ENCODE data around the gene DOHH.
"Not testable (repeated sequence)": the region's sequence is repeated elsewhere in the genome, so short reads cannot be mapped to it uniquely, and the experiment has no call there.

Gene DOHH

GRCh38 chr19:3535235-3535535 lies 34.7 kb upstream of the DOHH start:
- Histone ChIP-seq H2AFZ (ENCODE audit: low read length, unreplicated experiment) (no peak overlapping the region), H3K36me3 (ENCODE audit: insufficient read depth, low read length) (0 out of 2 replicates have a peak, but pooled peaks cover 5% of the 10 kb centered on the region), H3K4me3 (ENCODE audit: low read depth, low read length) (no peak overlapping the region), H3K27ac (ENCODE audit: low read depth, low read length) (no peak overlapping the region), H3K79me2 (ENCODE audit: control insufficient read depth, insufficient read depth, low read length, unreplicated experiment) (no peaks in the 10 kb centered on the region), H3K27me3 (ENCODE audit: insufficient read depth, low read length) (no peaks in the 10 kb centered on the region), H3K4me1 (ENCODE audit: control insufficient read depth, insufficient read depth, low read length, unreplicated experiment) (no peaks in the 10 kb centered on the region)

- Histone ChIP-seq H3K4me1 (ENCODE audit: control insufficient read depth, insufficient read depth, low read length, unreplicated experiment) (no peaks in the 10 kb centered on the region), H3K27me3 (ENCODE audit: insufficient read depth, low read length) (no peaks in the 10 kb centered on the region), H2AFZ (ENCODE audit: low read length, unreplicated experiment) (no peak overlapping the region), H3K4me3 (ENCODE audit: low read depth, low read length) (no peak overlapping the region), H3K79me2 (ENCODE audit: control insufficient read depth, insufficient read depth, low read length, unreplicated experiment) (no peaks in the 10 kb centered on the region), H3K27ac (ENCODE audit: low read depth, low read length) (no peak overlapping the region), H3K36me3 (ENCODE audit: insufficient read depth, low read length) (0 out of 2 replicates have a peak, but pooled peaks cover 3% of the 10 kb centered on the region)
Observed at GRCh38 chr19:3534375-3535234, 34.1 kb upstream of the DOHH start.

GRCh38 chr19:3533563-3534216 lies 33.2 kb upstream of the DOHH start:
- Histone ChIP-seq H2AFZ (ENCODE audit: low read length, unreplicated experiment) (no peak overlapping the region), H3K79me2 (ENCODE audit: control insufficient read depth, insufficient read depth, low read length, unreplicated experiment) (no peaks in the 10 kb centered on the region), H3K4me1 (ENCODE audit: control insufficient read depth, insufficient read depth, low read length, unreplicated experiment) (no peaks in the 10 kb centered on the region), H3K27ac (ENCODE audit: low read depth, low read length) (no peak overlapping the region), H3K4me3 (ENCODE audit: low read depth, low read length) (no peak overlapping the region), H3K27me3 (ENCODE audit: insufficient read depth, low read length) (no peaks in the 10 kb centered on the region), H3K36me3 (ENCODE audit: insufficient read depth, low read length) (no peaks in the 10 kb centered on the region)

GRCh38 chr19:3533033-3533432 lies 32.6 kb upstream of the DOHH start:
- Histone ChIP-seq H2AFZ (ENCODE audit: low read length, unreplicated experiment) (no peak overlapping the region), H3K4me3 (ENCODE audit: low read depth, low read length) (no peak overlapping the region), H3K79me2 (ENCODE audit: control insufficient read depth, insufficient read depth, low read length, unreplicated experiment) (no peaks in the 10 kb centered on the region), H3K4me1 (ENCODE audit: control insufficient read depth, insufficient read depth, low read length, unreplicated experiment) (no peaks in the 10 kb centered on the region), H3K27me3 (ENCODE audit: insufficient read depth, low read length) (no peaks in the 10 kb centered on the region), H3K27ac (ENCODE audit: low read depth, low read length) (no peak overlapping the region), H3K36me3 (ENCODE audit: insufficient read depth, low read length) (no peaks in the 10 kb centered on the region)

GRCh38 chr19:3532154-3532786 lies 31.8 kb upstream of the DOHH start:
- Histone ChIP-seq H3K27ac (ENCODE audit: low read depth, low read length) (no peak overlapping the region), H3K79me2 (ENCODE audit: control insufficient read depth, insufficient read depth, low read length, unreplicated experiment) (no peaks in the 10 kb centered on the region), H2AFZ (ENCODE audit: low read length, unreplicated experiment) (no peak overlapping the region), H3K36me3 (ENCODE audit: insufficient read depth, low read length) (no peaks in the 10 kb centered on the region), H3K4me1 (ENCODE audit: control insufficient read depth, insufficient read depth, low read length, unreplicated experiment) (no peaks in the 10 kb centered on the region), H3K27me3 (ENCODE audit: insufficient read depth, low read length) (no peaks in the 10 kb centered on the region), H3K4me3 (ENCODE audit: low read depth, low read length) (no peak overlapping the region)

- no peaks in the 10 kb centered on the region for H3K27me3 ChIP-seq (ENCODE audit: insufficient read depth, low read length)
- no peaks in the 10 kb centered on the region for H3K79me2 ChIP-seq (ENCODE audit: control insufficient read depth, insufficient read depth, low read length, unreplicated experiment)
- no peaks in the 10 kb centered on the region for H3K4me1 ChIP-seq (ENCODE audit: control insufficient read depth, insufficient read depth, low read length, unreplicated experiment)
- H2AFZ ChIP-seq (ENCODE audit: low read length, unreplicated experiment) = no peak overlapping the region
- H3K36me3 ChIP-seq (ENCODE audit: insufficient read depth, low read length) = no peaks in the 10 kb centered on the region
- H3K27ac ChIP-seq (ENCODE audit: low read depth, low read length) = no peak overlapping the region
- no peak overlapping the region for H3K4me3 ChIP-seq (ENCODE audit: low read depth, low read length)
Observed at GRCh38 chr19:3531716-3532115, 31.2 kb upstream of the DOHH start.

- Histone ChIP-seq H3K4me3 (ENCODE audit: low read depth, low read length) (no peak overlapping the region), H3K4me1 (ENCODE audit: control insufficient read depth, insufficient read depth, low read length, unreplicated experiment) (no peaks in the 10 kb centered on the region), H3K79me2 (ENCODE audit: control insufficient read depth, insufficient read depth, low read length, unreplicated experiment) (no peaks in the 10 kb centered on the region), H3K27ac (ENCODE audit: low read depth, low read length) (no peak overlapping the region), H2AFZ (ENCODE audit: low read length, unreplicated experiment) (no peak overlapping the region), H3K36me3 (ENCODE audit: insufficient read depth, low read length) (no peaks in the 10 kb centered on the region), H3K27me3 (ENCODE audit: insufficient read depth, low read length) (no peaks in the 10 kb centered on the region)
Observed at GRCh38 chr19:3530389-3530788, 29.9 kb upstream of the DOHH start.

- not testable (repeated sequence) for H3K79me2 ChIP-seq (ENCODE audit: control insufficient read depth, insufficient read depth, low read length, unreplicated experiment); H3K36me3 ChIP-seq (ENCODE audit: insufficient read depth, low read length); H3K27me3 ChIP-seq (ENCODE audit: insufficient read depth, low read length); H3K4me1 ChIP-seq (ENCODE audit: control insufficient read depth, insufficient read depth, low read length, unreplicated experiment); H3K4me3 ChIP-seq (ENCODE audit: low read depth, low read length); H2AFZ ChIP-seq (ENCODE audit: low read length, unreplicated experiment); H3K27ac ChIP-seq (ENCODE audit: low read depth, low read length)
Observed at GRCh38 chr19:3529299-3529698, 28.8 kb upstream of the DOHH start.

- no peaks in the 10 kb centered on the region for H3K27me3 ChIP-seq (ENCODE audit: insufficient read depth, low read length)
- H3K27ac ChIP-seq (ENCODE audit: low read depth, low read length) = no peak overlapping the region
- no peaks in the 10 kb centered on the region for H3K36me3 ChIP-seq (ENCODE audit: insufficient read depth, low read length)
- no peaks in the 10 kb centered on the region for H3K4me1 ChIP-seq (ENCODE audit: control insufficient read depth, insufficient read depth, low read length, unreplicated experiment)
- H2AFZ ChIP-seq (ENCODE audit: low read length, unreplicated experiment) = no peak overlapping the region
- H3K4me3 ChIP-seq (ENCODE audit: low read depth, low read length) = no peak overlapping the region
- no peaks in the 10 kb centered on the region for H3K79me2 ChIP-seq (ENCODE audit: control insufficient read depth, insufficient read depth, low read length, unreplicated experiment)
Observed at GRCh38 chr19:3528539-3529211, 28.2 kb upstream of the DOHH start.

GRCh38 chr19:3528080-3528479 lies 27.6 kb upstream of the DOHH start:
- H2AFZ ChIP-seq (ENCODE audit: low read length, unreplicated experiment) = no peak overlapping the region
- no peaks in the 10 kb centered on the region for H3K27me3 ChIP-seq (ENCODE audit: insufficient read depth, low read length)
- H3K4me3 ChIP-seq (ENCODE audit: low read depth, low read length) = no peak overlapping the region
- no peaks in the 10 kb centered on the region for H3K79me2 ChIP-seq (ENCODE audit: control insufficient read depth, insufficient read depth, low read length, unreplicated experiment)
- no peaks in the 10 kb centered on the region for H3K4me1 ChIP-seq (ENCODE audit: control insufficient read depth, insufficient read depth, low read length, unreplicated experiment)
- no peak overlapping the region for H3K27ac ChIP-seq (ENCODE audit: low read depth, low read length)
- H3K36me3 ChIP-seq (ENCODE audit: insufficient read depth, low read length) = no peaks in the 10 kb centered on the region
